Activated CD8-positive, alpha-beta T cell treated with anti-CD3 and anti-CD28 coated beads for 36 hours (primary cell): ENCODE data around the gene NFIC. TPM values are rescaled to one million over a fixed set of nuclear protein-coding genes. Genes with fewer than 3 reads are reported as not detected.
"Not testable (repeated sequence)": the region's sequence is repeated elsewhere in the genome, so short reads cannot be mapped to it uniquely, and the experiment has no call there.

Experiments
- ATAC-seq: fragments of 200-7000 bp; cut with Tn5 transposase; one replicate; pipeline ENCODE4 v1.10.0; 2021; ENCODE audit warnings: mild to moderate bottlenecking, moderate library complexity
- CTCF ChIA-PET: fragments of 350-600 bp; sonication (Branson Sonifier 250); formaldehyde crosslinking; loops from one replicate; lab custom pipeline; 2021; ENCODE audit warnings: antibody characterized with exemption; lab: Charles Lee
- POLR2A ChIA-PET: fragments of 350-600 bp; sonication (Branson Sonifier 250); formaldehyde crosslinking; loops from one replicate; lab custom pipeline; 2021; ENCODE audit warnings: antibody characterized with exemption; lab: Charles Lee
- DNase-seq: peaks from one replicate; pipeline ENCODE4 v3.0.0-alpha.2; 2020
- H3K27ac Mint-ChIP-seq: one replicate; pipeline ENCODE4 v1.8.0; 2021; ENCODE audit warnings: mild to moderate bottlenecking, mixed read lengths
- H3K27me3 Mint-ChIP-seq: one replicate; pipeline ENCODE4 v1.8.0; 2021; ENCODE audit warnings: mixed read lengths
- H3K36me3 Mint-ChIP-seq: one replicate; pipeline ENCODE4 v1.8.0; 2021; ENCODE audit warnings: low read depth, mixed read lengths
- H3K4me1 Mint-ChIP-seq: one replicate; pipeline ENCODE4 v1.8.0; 2021; ENCODE audit warnings: low read depth, mixed read lengths
- H3K4me3 Mint-ChIP-seq: one replicate; pipeline ENCODE4 v1.8.0; 2021; ENCODE audit warnings: mild to moderate bottlenecking, moderate library complexity, mixed read lengths
- H3K9me3 Mint-ChIP-seq: one replicate; pipeline ENCODE4 v1.8.0; 2021; ENCODE audit warnings: mixed read lengths
- CTCF ChIP-seq: fragments of 200-600 bp; IDR thresholded peaks from one replicate; pipeline ENCODE4 v1.8.0; 2022; ENCODE audit warnings: antibody characterized with exemption, mild to moderate bottlenecking
- intact Hi-C: fragments of 100-400 bp; cut with micrococcal nuclease; formaldehyde crosslinking; loops from one replicate; pipeline ENCODE4 v1.10.0; 2022
- total RNA-seq, 2 experiments: library from RNA; stranded (reverse); gene quantifications; one replicate each; pipeline ENCODE4 v1.2.3, GENCODE V29; 2021

Gene NFIC
- total RNA-seq, 2 experiments from 2014 or later: 19.0 to 20.8 TPM

GRCh38 chr19:3451451-3451866 lies 85.1 kb downstream of the NFIC start:
- no peak overlapping the region for H3K27ac Mint-ChIP-seq
- POLR2A ChIA-PET: no interaction called here
- no peaks in the 10 kb centered on the region for H3K27me3 Mint-ChIP-seq
- intact Hi-C loops: no loop called here
- no peak for DNase-seq
- CTCF ChIA-PET: no interaction called here
- TF ChIP-seq CTCF: no peak
- no peak overlapping the region for H3K4me3 Mint-ChIP-seq
- peaks cover 12% of the 10 kb centered on the region for H3K36me3 Mint-ChIP-seq
- H3K4me1 Mint-ChIP-seq: no peaks in the 10 kb centered on the region
- no peaks in the 10 kb centered on the region for H3K9me3 Mint-ChIP-seq
- no peak for ATAC-seq

GRCh38 chr19:3452171-3452941 lies 86.0 kb downstream of the NFIC start:
- no peak for TF ChIP-seq CTCF
- no peaks in the 10 kb centered on the region for H3K4me1 Mint-ChIP-seq
- DNase-seq: no peak
- ChIA-PET CTCF (no interaction called here), POLR2A (no interaction called here)
- no peaks in the 10 kb centered on the region for H3K9me3 Mint-ChIP-seq
- no peak overlapping the region for H3K27ac Mint-ChIP-seq
- H3K4me3 Mint-ChIP-seq: no peak overlapping the region
- peaks cover 12% of the 10 kb centered on the region for H3K36me3 Mint-ChIP-seq
- H3K27me3 Mint-ChIP-seq: no peaks in the 10 kb centered on the region
- intact Hi-C loops: no loop called here
- no peak for ATAC-seq

- DNase-seq, H3K4me3 Mint-ChIP-seq, H3K4me1 Mint-ChIP-seq, ATAC-seq, H3K27ac Mint-ChIP-seq, H3K27me3 Mint-ChIP-seq, H3K9me3 Mint-ChIP-seq, intact Hi-C loops, POLR2A ChIA-PET, CTCF ChIA-PET: not testable (repeated sequence)
- peaks cover 12% of the 10 kb centered on the region for H3K36me3 Mint-ChIP-seq
These were observed 86.5 kb downstream of the NFIC start for GRCh38 chr19:3452942-3453214.

- ATAC-seq: no peak
- Mint-ChIP-seq H3K27me3 (no peaks in the 10 kb centered on the region), H3K36me3 (peaks cover 12% of the 10 kb centered on the region), H3K27ac (no peak overlapping the region), H3K4me3 (no peak overlapping the region), H3K4me1 (no peaks in the 10 kb centered on the region), H3K9me3 (no peaks in the 10 kb centered on the region)
- CTCF ChIA-PET: no interaction called here
- intact Hi-C loops: no loop called here
- DNase-seq: no peak
- POLR2A ChIA-PET: interaction anchor here (0.6 kb wide), 1 partner anchor 208 kb away, joined by 3 read pairs; no protein-coding TSS in a partner anchor
- TF ChIP-seq CTCF: no peak
These were observed 87.5 kb downstream of the NFIC start for GRCh38 chr19:3453840-3454239.

GRCh38 chr19:3454656-3455392 lies 88.4 kb downstream of the NFIC start:
- Mint-ChIP-seq H3K36me3 (peaks cover 12% of the 10 kb centered on the region), H3K4me3 (no peak overlapping the region), H3K4me1 (no peaks in the 10 kb centered on the region), H3K9me3 (no peaks in the 10 kb centered on the region), H3K27ac (no peak overlapping the region), H3K27me3 (no peaks in the 10 kb centered on the region)
- CTCF ChIA-PET: interaction anchor here (0.8 kb wide), 1 partner anchor 150 kb away, joined by 3 read pairs; no protein-coding TSS in a partner anchor
- no peak for DNase-seq
- no peak for ATAC-seq
- POLR2A ChIA-PET: no interaction called here
- intact Hi-C loops: no loop called here
- no peak for TF ChIP-seq CTCF
